Colonic mucosa (tissue), 4 donors: ENCODE data around the gene CSNK1D. TPM values are rescaled to one million over a fixed set of nuclear protein-coding genes. Genes with fewer than 3 reads are reported as not detected.

Experiments used
- DNase-seq: peaks from one replicate; pipeline ENCODE4 v3.0.0-alpha.2; 2020
- H3K27ac ChIP-seq: fragments of 200-600 bp; one replicate; pipeline ENCODE4 v1.8.0; 2021
- H3K27me3 ChIP-seq: fragments of 200-600 bp; one replicate; pipeline ENCODE4 v1.8.0; 2021
- H3K36me3 ChIP-seq: fragments of 200-600 bp; one replicate; pipeline ENCODE4 v1.8.0; 2021
- H3K4me1 ChIP-seq: fragments of 200-600 bp; one replicate; pipeline ENCODE4 v1.8.0; 2021; ENCODE audit warnings: mild to moderate bottlenecking
- H3K4me3 ChIP-seq: fragments of 200-600 bp; one replicate; pipeline ENCODE4 v1.8.0; 2021
- H3K9ac ChIP-seq, 2 donors: one replicate each; pipeline ENCODE4 v1.7.0; 2013; ENCODE audit warnings: control low read depth in 2 of 2, low read depth in 2 of 2, low read length in 2 of 2
- H3K9me3 ChIP-seq: fragments of 200-600 bp; one replicate; pipeline ENCODE4 v1.8.0; 2021
- intact Hi-C: fragments of 100-400 bp; cut with DNase I; formaldehyde crosslinking; loops from one replicate; pipeline ENCODE4 v1.14.1; 2022
- total RNA-seq, 2 donors: library from RNA; stranded (reverse); fragmentation: NEBNext Ultra II Directional in 1 of 2; extraction: Animal tissue kit (Norgen Biotek cat#: 25700) in 1 of 2; gene quantifications; one replicate each; pipeline ENCODE4 v1.2.1, GENCODE V29; 2021
- TF ChIP-seq, protein P1 (sequence below): fragments of 200-600 bp; IDR thresholded peaks from one replicate; pipeline ENCODE4 v1.8.0; 2022; ENCODE audit warnings: antibody characterized with exemption, mild to moderate bottlenecking
- donor health status: healthy.
- donor health status: DM: no; HTN: no; CAD: no.
- donor health status: DM: no; HTN: no; CAD: no.

Gene CSNK1D
- total RNA-seq, 2 donors from 2014 or later, result 136 to 138 TPM

GRCh38 chr17:82287868-82288801 is 14.6 kb upstream of the CSNK1D start:
- H3K27me3 ChIP-seq, result no peaks in the 10 kb centered on the region
- peak overlapping the region in 1 of 2 donors; percentile 78 for H3K9ac ChIP-seq
- TF ChIP-seq, protein P1, sequence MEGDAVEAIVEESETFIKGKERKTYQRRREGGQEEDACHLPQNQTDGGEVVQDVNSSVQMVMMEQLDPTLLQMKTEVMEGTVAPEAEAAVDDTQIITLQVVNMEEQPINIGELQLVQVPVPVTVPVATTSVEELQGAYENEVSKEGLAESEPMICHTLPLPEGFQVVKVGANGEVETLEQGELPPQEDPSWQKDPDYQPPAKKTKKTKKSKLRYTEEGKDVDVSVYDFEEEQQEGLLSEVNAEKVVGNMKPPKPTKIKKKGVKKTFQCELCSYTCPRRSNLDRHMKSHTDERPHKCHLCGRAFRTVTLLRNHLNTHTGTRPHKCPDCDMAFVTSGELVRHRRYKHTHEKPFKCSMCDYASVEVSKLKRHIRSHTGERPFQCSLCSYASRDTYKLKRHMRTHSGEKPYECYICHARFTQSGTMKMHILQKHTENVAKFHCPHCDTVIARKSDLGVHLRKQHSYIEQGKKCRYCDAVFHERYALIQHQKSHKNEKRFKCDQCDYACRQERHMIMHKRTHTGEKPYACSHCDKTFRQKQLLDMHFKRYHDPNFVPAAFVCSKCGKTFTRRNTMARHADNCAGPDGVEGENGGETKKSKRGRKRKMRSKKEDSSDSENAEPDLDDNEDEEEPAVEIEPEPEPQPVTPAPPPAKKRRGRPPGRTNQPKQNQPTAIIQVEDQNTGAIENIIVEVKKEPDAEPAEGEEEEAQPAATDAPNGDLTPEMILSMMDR, result no peak
- H3K9me3 ChIP-seq, result no peaks in the 10 kb centered on the region
- DNase-seq, result peak; percentile 95
- H3K4me3 ChIP-seq, result no peak overlapping the region
- H3K4me1 ChIP-seq, result peaks cover 7% of the 10 kb centered on the region
- intact Hi-C loops, result no loop called here
- H3K36me3 ChIP-seq, result no peaks in the 10 kb centered on the region
- peak overlapping the region; percentile 70 for H3K27ac ChIP-seq

DNA sequence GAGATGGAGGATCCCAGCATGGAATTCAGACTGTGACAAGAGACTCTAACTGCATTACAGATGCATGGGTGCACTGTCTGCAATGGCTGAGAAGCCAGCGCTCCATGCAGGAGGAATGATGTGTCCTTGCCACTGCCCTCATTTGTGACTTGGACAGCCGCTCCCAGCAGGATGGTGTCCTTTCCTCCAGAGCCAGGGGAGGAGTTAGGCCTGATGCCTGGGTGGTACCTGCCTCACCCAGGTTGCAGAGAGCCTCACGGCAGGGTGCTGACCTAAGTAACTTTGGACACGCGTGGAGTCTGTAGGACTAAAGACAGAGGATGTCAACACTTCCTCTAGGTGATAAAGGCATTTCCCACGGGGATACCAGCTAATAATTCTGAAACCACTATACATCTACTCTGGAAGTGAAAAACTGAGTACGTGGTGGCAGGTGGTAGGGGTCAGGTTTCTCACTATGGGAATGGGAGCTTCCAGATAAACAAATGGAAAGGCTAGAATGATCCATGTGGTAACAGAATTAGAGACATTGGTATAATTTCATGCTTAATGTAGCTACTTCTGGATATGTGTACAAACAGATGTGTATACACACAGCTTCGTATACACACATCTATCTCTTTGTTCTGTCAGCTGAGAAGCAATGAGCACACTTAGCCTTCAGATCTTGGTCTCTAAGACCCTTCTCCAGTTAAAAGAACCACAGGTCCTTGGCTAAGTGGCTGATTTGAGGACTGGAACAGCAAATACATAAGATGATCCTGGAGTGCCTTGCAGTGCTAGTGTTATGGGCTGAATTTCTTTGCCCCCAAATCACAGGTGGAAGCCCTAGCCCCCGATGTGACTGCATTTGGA is 13.7 kb upstream of the CSNK1D start:
- Histone ChIP-seq H3K4me3 (no peak overlapping the region), H3K9me3 (no peaks in the 10 kb centered on the region), H3K36me3 (no peaks in the 10 kb centered on the region), H3K27ac (peak overlapping the region; percentile 70), H3K4me1 (peaks cover 7% of the 10 kb centered on the region), H3K9ac (peak overlapping the region in 1 of 2 donors; percentile 13), H3K27me3 (no peaks in the 10 kb centered on the region)
- intact Hi-C loops, result no loop called here
- TF ChIP-seq, protein P1, result no peak
- DNase-seq, result no peak

DNA sequence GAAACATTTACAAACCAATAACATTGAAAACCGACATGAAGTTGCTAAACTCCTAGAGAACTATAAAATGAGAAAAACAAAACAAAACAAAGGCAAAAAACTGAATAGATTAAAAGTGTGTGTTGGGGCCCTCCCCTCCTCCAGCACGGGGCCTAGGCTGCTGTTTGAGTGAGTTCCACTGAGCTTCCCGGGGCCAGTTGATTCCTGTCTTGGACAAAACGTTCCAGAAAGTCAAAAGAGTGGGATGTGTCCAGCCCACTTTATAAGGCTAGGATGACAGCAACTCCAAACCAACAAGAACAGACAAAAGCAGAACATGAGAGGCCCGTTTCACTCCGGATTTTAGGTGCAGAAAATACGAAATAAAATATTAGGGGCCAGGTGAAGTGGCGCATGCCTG is 11.6 kb upstream of the CSNK1D start:
- Histone ChIP-seq H3K27me3 (no peaks in the 10 kb centered on the region), H3K27ac (no peak overlapping the region), H3K9me3 (no peaks in the 10 kb centered on the region), H3K4me1 (peaks cover 7% of the 10 kb centered on the region), H3K9ac (no peak overlapping the region), H3K4me3 (no peak overlapping the region), H3K36me3 (no peaks in the 10 kb centered on the region)
- intact Hi-C loops, result no loop called here
- TF ChIP-seq, protein P1, result no peak
- DNase-seq, result no peak

GRCh38 chr17:82283208-82283749 is 9.8 kb upstream of the CSNK1D start:
- no peaks in the 10 kb centered on the region for H3K9me3 ChIP-seq
- H3K27me3 ChIP-seq, result no peaks in the 10 kb centered on the region
- no peak overlapping the region for H3K27ac ChIP-seq
- no peak for DNase-seq
- no peak overlapping the region for H3K4me3 ChIP-seq
- peak overlapping the region; percentile 21 to 52 for H3K9ac ChIP-seq
- no peaks in the 10 kb centered on the region for H3K36me3 ChIP-seq
- peaks cover 7% of the 10 kb centered on the region for H3K4me1 ChIP-seq
- TF ChIP-seq, protein P1, result no peak
- intact Hi-C loops, result no loop called here
